IMR-90 (cell line): ENCODE results near the gene FER. TPM values are rescaled to one million over a fixed set of nuclear protein-coding genes. Genes with fewer than 3 reads are reported as not detected.

Source experiments
- ATAC-seq: fragments of 200-7000 bp; cut with Tn5 transposase; 2 replicates; pipeline ENCODE4 v1.9.1; 2020; ENCODE audit warnings: low read depth, mild to moderate bottlenecking, moderate library complexity
- BruUV-seq: library from RNA; stranded (reverse); fragments of 400-500 nt; replicated peaks from 2 replicates; lab custom pipeline; 2021; lab: Mats Ljungman, UMichigan
- CTCF ChIA-PET: fragments of 300-600 bp; formaldehyde crosslinking; extraction: SDS; loops from one replicate; lab custom pipeline; 2021; ENCODE audit warnings: antibody characterized with exemption; lab: Yijun Ruan, JAX
- POLR2A ChIA-PET: fragments of 300-600 bp; sonication (Branson Sonifier 250); formaldehyde crosslinking; loops from one replicate; lab custom pipeline; 2022; ENCODE audit warnings: antibody characterized with exemption; ENCODE audit not compliant: unreplicated experiment; lab: Charles Lee
- DNase-seq: peaks from one replicate; pipeline ENCODE4 v3.0.0; 2013
- H2AFZ ChIP-seq: replicated peaks from 2 replicates; pipeline ENCODE3; 2013; ENCODE audit warnings: low read length, mild to moderate bottlenecking; ENCODE audit not compliant: poor library complexity
- H2AK5ac ChIP-seq: 2 replicates; pipeline ENCODE4 v1.6.1; 2013; ENCODE audit warnings: low read depth, low read length, inconsistent platforms
- H2AK9ac ChIP-seq: replicated peaks from 2 replicates; pipeline ENCODE3; 2013; ENCODE audit warnings: mild to moderate bottlenecking, low read depth, low read length, moderate library complexity; ENCODE audit not compliant: poor library complexity
- H2BK120ac ChIP-seq: 2 replicates; pipeline ENCODE4 v1.6.1; 2013; ENCODE audit warnings: low read depth, low read length, inconsistent platforms
- H2BK15ac ChIP-seq: 3 replicates; pipeline ENCODE4 v1.6.1; 2013; ENCODE audit warnings: low read depth, low read length, inconsistent platforms
- H2BK20ac ChIP-seq: 2 replicates; pipeline ENCODE4 v1.6.1; 2013; ENCODE audit warnings: low read depth, mild to moderate bottlenecking, inconsistent platforms, low read length, moderate library complexity
- H2BK5ac ChIP-seq: 2 replicates; pipeline ENCODE4 v1.6.1; 2013; ENCODE audit warnings: mild to moderate bottlenecking, low read depth, low read length, inconsistent platforms; ENCODE audit not compliant: poor library complexity, severe bottlenecking
- H3K14ac ChIP-seq: replicated peaks from 2 replicates; pipeline ENCODE4 v1.6.1; 2013; ENCODE audit warnings: low read depth, low read length, inconsistent platforms
- H3K18ac ChIP-seq: 2 replicates; pipeline ENCODE4 v1.6.1; 2013; ENCODE audit warnings: low read depth, low read length, control low read depth
- H3K23ac ChIP-seq: 2 replicates; pipeline ENCODE4 v1.6.1; 2013; ENCODE audit warnings: low read depth, low read length, inconsistent platforms
- H3K27ac ChIP-seq: 2 replicates; pipeline ENCODE4 v1.5.1; 2013; ENCODE audit warnings: mild to moderate bottlenecking, control low read depth, low read length; ENCODE audit not compliant: insufficient read depth
- H3K27me3 ChIP-seq: 2 replicates; pipeline ENCODE4 v1.6.1; 2013; ENCODE audit warnings: low read length; ENCODE audit not compliant: control insufficient read depth, insufficient read depth
- H3K36me3 ChIP-seq: 2 replicates; pipeline ENCODE4 v1.6.1; 2013; ENCODE audit warnings: low read length, mixed read lengths; ENCODE audit not compliant: control insufficient read depth, insufficient read depth
- H3K4ac ChIP-seq: 2 replicates; pipeline ENCODE4 v1.6.1; 2013; ENCODE audit warnings: low read depth, low read length, inconsistent platforms
- H3K4me1 ChIP-seq: 2 replicates; pipeline ENCODE4 v1.6.1; 2013; ENCODE audit warnings: low read length, mixed read lengths; ENCODE audit not compliant: control insufficient read depth, insufficient read depth
- H3K4me2 ChIP-seq: 2 replicates; pipeline ENCODE4 v1.6.1; 2013; ENCODE audit warnings: low read depth, mild to moderate bottlenecking, control low read depth, low read length, moderate library complexity
- H3K4me3 ChIP-seq: 2 replicates; pipeline ENCODE4 v1.5.1; 2013; ENCODE audit warnings: low read depth, mild to moderate bottlenecking, control low read depth, low read length, moderate library complexity; ENCODE audit not compliant: insufficient read depth
- H3K56ac ChIP-seq: 2 replicates; pipeline ENCODE4 v1.6.1; 2013; ENCODE audit warnings: low read length, inconsistent platforms; ENCODE audit not compliant: insufficient read depth; ENCODE audit errors: extremely low read depth
- H3K79me1 ChIP-seq, 2 experiments: 2 replicates each; pipeline ENCODE4 v1.6.1; 2013; ENCODE audit warnings: low read length in 2 of 2, inconsistent platforms in 1 of 2, low read depth in 1 of 2
- H3K9ac ChIP-seq: 2 replicates; pipeline ENCODE4 v1.6.1; 2013; ENCODE audit warnings: low read depth, low read length, control low read depth
- H3K9me1 ChIP-seq: 2 replicates; pipeline ENCODE4 v1.6.1; 2013; ENCODE audit warnings: low read length, inconsistent platforms; ENCODE audit not compliant: insufficient read depth
- H3K9me3 ChIP-seq: 2 replicates; pipeline ENCODE4 v1.6.1; 2013; ENCODE audit warnings: low read length; ENCODE audit not compliant: control insufficient read depth, insufficient read depth
- H4K20me1 ChIP-seq: 2 replicates; pipeline ENCODE4 v1.6.1; 2013; ENCODE audit warnings: low read length, inconsistent platforms; ENCODE audit not compliant: insufficient read depth
- H4K5ac ChIP-seq: 2 replicates; pipeline ENCODE4 v1.6.1; 2013; ENCODE audit warnings: mild to moderate bottlenecking, low read depth, low read length, control low read depth
- H4K8ac ChIP-seq, 2 experiments: 2 replicates each; pipeline ENCODE4 v1.6.1; 2013; ENCODE audit warnings: low read depth in 2 of 2, low read length in 2 of 2, control low read depth in 1 of 2, inconsistent platforms in 1 of 2
- H4K91ac ChIP-seq: 2 replicates; pipeline ENCODE4 v1.6.1; 2013; ENCODE audit warnings: low read depth, low read length, inconsistent platforms; ENCODE audit not compliant: insufficient read depth
- BHLHE40 ChIP-seq: fragments of 150-350 bp; IDR thresholded peaks from 2 replicates; pipeline ENCODE4 v1.6.1; 2016; ENCODE audit warnings: mild to moderate bottlenecking, low read depth, low read length
- CEBPB ChIP-seq: IDR thresholded peaks from 2 replicates; pipeline ENCODE4 v1.6.1; 2012; ENCODE audit warnings: low read depth, low read length, improper control_type of control experiment
- ELK1 ChIP-seq: fragments of 150-350 bp; IDR thresholded peaks from 2 replicates; pipeline ENCODE4 v1.6.1; 2016; ENCODE audit warnings: low read depth, mild to moderate bottlenecking, low read length, moderate library complexity, borderline replicate concordance
- FOS ChIP-seq: fragments of 150-350 bp; IDR thresholded peaks from 2 replicates; pipeline ENCODE4 v1.6.1; 2016; ENCODE audit warnings: low read depth, low read length
- MAFK ChIP-seq: IDR thresholded peaks from 2 replicates; pipeline ENCODE4 v1.6.1; 2012; ENCODE audit warnings: low read depth, low read length, improper control_type of control experiment
- MAZ ChIP-seq: IDR thresholded peaks from 2 replicates; pipeline ENCODE4 v1.6.1; 2012; ENCODE audit warnings: low read depth, mild to moderate bottlenecking, low read length, improper control_type of control experiment, moderate library complexity, borderline replicate concordance
- NFE2L2 ChIP-seq: fragments of 150-350 bp; IDR thresholded peaks from 2 replicates; pipeline ENCODE4 v1.6.1; 2016; ENCODE audit warnings: low read depth, mild to moderate bottlenecking, low read length
- POLR2A ChIP-seq: IDR thresholded peaks from 2 replicates; pipeline ENCODE4 v1.6.1; 2012; ENCODE audit warnings: mild to moderate bottlenecking, low read depth, low read length
- RAD21 ChIP-seq: IDR thresholded peaks from 2 replicates; pipeline ENCODE4 v1.6.1; 2012; ENCODE audit warnings: low read length, improper control_type of control experiment
- RCOR1 ChIP-seq: IDR thresholded peaks from 2 replicates; pipeline ENCODE4 v1.6.1; 2012; ENCODE audit warnings: mild to moderate bottlenecking, low read length, improper control_type of control experiment; ENCODE audit not compliant: insufficient replicate concordance
- RFX5 ChIP-seq: IDR thresholded peaks from 2 replicates; pipeline ENCODE4 v1.8.0; 2012; ENCODE audit warnings: low read depth, mild to moderate bottlenecking, low read length, moderate library complexity
- SMC3 ChIP-seq: fragments of 150-350 bp; IDR thresholded peaks from 2 replicates; pipeline ENCODE4 v1.6.1; 2016; ENCODE audit warnings: low read depth, mild to moderate bottlenecking, antibody characterized with exemption, low read length, moderate library complexity
- USF2 ChIP-seq: fragments of 150-350 bp; IDR thresholded peaks from 2 replicates; pipeline ENCODE4 v1.6.1; 2017; ENCODE audit warnings: mild to moderate bottlenecking, antibody characterized with exemption, low read length, low read depth
- WGBS, 2 experiments: methylation state at CpG; one replicate each; pipeline versions ENCODE4 v1.1.5 to v1.1.7; 2013; ENCODE audit warnings: missing lambda C conversion rate in 2 of 2; ENCODE audit not compliant: insufficient read length in 1 of 2; ENCODE audit errors: extremely low coverage in 2 of 2; 5-methylcytosine and 5-hydroxymethylcytosine counted together
- dilution Hi-C: fragments of 300-500 bp; cut with HindIII; formaldehyde crosslinking; loops from one replicate; pipeline ENCODE4 v1.14.3; 2018; ENCODE audit warnings: low sequenced_read_pairs; ENCODE audit not compliant: unreplicated experiment
- in situ Hi-C: fragments of 300-500 bp; cut with MboI; formaldehyde crosslinking; loops from 3 replicates; pipeline ENCODE4 v1.14.3; 2019; ENCODE audit warnings: low sequenced_read_pairs, inconsistent platforms, mixed read lengths
- intact Hi-C: fragments of 100-400 bp; cut with micrococcal nuclease; formaldehyde crosslinking; loops from 2 replicates; pipeline ENCODE4 v1.10.0; 2022
- polyA plus RNA-seq, 3 experiments: library from polyadenylated mRNA; depleted of rRNA; stranded (reverse); fragments of >200 nt; gene quantifications; 2 replicates each; pipeline ENCODE4 v1.2.3, GENCODE V29; 2012; ENCODE audit warnings: low replicate concordance in 1 of 3
- total RNA-seq: library from RNA; depleted of rRNA; stranded (reverse); fragments of >200 nt; gene quantifications from 2 replicates; pipeline ENCODE4 v1.2.3, GENCODE V29; 2012
- TF ChIP-seq, protein P1 (sequence below): conservative IDR thresholded peaks from 2 replicates; pipeline ENCODE4 v1.5.1; 2012; ENCODE audit warnings: mild to moderate bottlenecking, low read depth, low read length, improper control_type of control experiment

The FER gene
- total and polyA plus RNA-seq, 2 of the 4 experiments (the other 2 are of a cell fraction), result 3.5 to 32.4 TPM

- peaks cover 6 to 23% of the 10 kb centered on the region in 2 experiments for H3K79me1 ChIP-seq
- DNase-seq (no peak), ATAC-seq (no peak)
- H4K5ac ChIP-seq, result no peak overlapping the region
- no peak overlapping the region for H3K14ac ChIP-seq
- no peak overlapping the region for H3K27ac ChIP-seq
- peaks cover 3% of the 10 kb centered on the region; the same call in 1 of the 2 replicates for H4K20me1 ChIP-seq
- H3K4me2 ChIP-seq, result no peak overlapping the region
- H2BK15ac ChIP-seq, result no peak overlapping the region
- no peak overlapping the region for H3K4me3 ChIP-seq
- no peak overlapping the region for H4K8ac ChIP-seq
- no peak overlapping the region for H2BK5ac ChIP-seq
- no peaks in the 10 kb centered on the region for H3K27me3 ChIP-seq
- H3K56ac ChIP-seq, result no peak overlapping the region
- no peak overlapping the region for H2BK120ac ChIP-seq
- dilution Hi-C loops (no loop called here), in situ Hi-C loops (no loop called here), intact Hi-C loops (no loop called here)
- H3K4ac ChIP-seq, result no peak overlapping the region
- H2AFZ ChIP-seq, result no peak overlapping the region
- H2AK5ac ChIP-seq, result no peak overlapping the region
- no peaks in the 10 kb centered on the region for H3K9me3 ChIP-seq
- no peak overlapping the region for H3K9ac ChIP-seq
- TF ChIP-seq, protein P1, sequence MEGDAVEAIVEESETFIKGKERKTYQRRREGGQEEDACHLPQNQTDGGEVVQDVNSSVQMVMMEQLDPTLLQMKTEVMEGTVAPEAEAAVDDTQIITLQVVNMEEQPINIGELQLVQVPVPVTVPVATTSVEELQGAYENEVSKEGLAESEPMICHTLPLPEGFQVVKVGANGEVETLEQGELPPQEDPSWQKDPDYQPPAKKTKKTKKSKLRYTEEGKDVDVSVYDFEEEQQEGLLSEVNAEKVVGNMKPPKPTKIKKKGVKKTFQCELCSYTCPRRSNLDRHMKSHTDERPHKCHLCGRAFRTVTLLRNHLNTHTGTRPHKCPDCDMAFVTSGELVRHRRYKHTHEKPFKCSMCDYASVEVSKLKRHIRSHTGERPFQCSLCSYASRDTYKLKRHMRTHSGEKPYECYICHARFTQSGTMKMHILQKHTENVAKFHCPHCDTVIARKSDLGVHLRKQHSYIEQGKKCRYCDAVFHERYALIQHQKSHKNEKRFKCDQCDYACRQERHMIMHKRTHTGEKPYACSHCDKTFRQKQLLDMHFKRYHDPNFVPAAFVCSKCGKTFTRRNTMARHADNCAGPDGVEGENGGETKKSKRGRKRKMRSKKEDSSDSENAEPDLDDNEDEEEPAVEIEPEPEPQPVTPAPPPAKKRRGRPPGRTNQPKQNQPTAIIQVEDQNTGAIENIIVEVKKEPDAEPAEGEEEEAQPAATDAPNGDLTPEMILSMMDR, result no peak
- TF ChIP-seq SMC3 (no peak), RCOR1 (no peak), RFX5 (no peak), MAFK (no peak), RAD21 (no peak), MAZ (no peak), POLR2A (no peak), ELK1 (no peak), FOS (no peak), CEBPB (no peak), NFE2L2 (no peak), USF2 (no peak), BHLHE40 (no peak)
- no peaks in the 10 kb centered on the region for H3K4me1 ChIP-seq
- H2AK9ac ChIP-seq, result no peak overlapping the region
- no peaks in the 10 kb centered on the region for H3K9me1 ChIP-seq
- no peak overlapping the region for H4K91ac ChIP-seq
- no peak overlapping the region for H3K23ac ChIP-seq
- WGBS, 2 experiments, result 97% methylated on average over 4 of the region's 7 CpGs; no CpG with 5 or more reads in 1 of the 2 experiments
- no peak overlapping the region for H3K18ac ChIP-seq
- BruUV-seq, result no TSS peak
- ChIA-PET POLR2A (no interaction called here), CTCF (no interaction called here)
- no peaks in the 10 kb centered on the region for H3K36me3 ChIP-seq
- no peak overlapping the region for H2BK20ac ChIP-seq
Measured at GRCh38 chr5:108822211-108822947, 74.7 kb downstream of the FER start.
